Measurements from ENCODE around the gene INPP5A. TPM values are rescaled to one million over a fixed set of nuclear protein-coding genes. Genes with fewer than 3 reads are reported as not detected.

Gene INPP5A
- total and polyA plus RNA-seq, 4 donors: 37.7 to 112 (median 54.9) TPM

DNA sequence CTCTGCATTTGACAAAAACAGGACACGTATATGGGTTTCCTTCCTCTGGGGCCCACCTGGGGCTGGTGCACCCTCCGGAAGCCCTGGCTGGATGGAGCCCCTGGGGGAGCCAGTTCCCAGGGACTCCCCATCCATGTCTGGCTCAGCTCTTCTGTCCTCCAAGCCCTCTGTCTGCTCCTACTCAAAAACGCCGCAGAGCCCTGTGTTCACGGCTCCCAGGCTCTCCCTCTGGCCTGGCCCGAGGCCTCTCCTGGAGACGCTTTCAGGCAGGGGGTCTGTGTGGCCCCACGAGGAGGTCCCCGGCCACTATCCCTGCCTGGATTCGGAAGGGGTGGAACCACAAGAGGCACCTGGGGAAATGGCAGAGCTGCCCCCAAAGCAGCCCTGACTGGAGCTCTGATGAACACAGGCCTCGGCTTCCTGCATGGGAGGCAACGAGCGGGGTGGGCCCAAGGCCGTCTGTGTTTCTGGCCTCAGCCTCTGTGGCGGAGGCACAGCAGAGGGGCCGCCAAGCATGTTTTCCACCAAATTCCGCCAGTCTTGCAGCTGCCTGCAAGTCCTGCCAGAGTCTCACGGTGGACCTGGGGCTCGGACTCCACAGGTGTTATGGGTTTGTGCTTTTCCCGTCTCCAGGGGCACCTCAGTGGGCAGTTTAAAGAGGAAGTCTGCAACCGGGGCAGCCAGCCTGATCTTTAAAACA, 22.6 kb upstream of the INPP5A start:
- peaks cover 0 to 3% of the 10 kb centered on the region in 2 donors for H3K4me1 ChIP-seq (ENCODE audit: control insufficient read depth in 1 of 2, insufficient read depth in 2 of 2, low read length in 2 of 2)
- WGBS, 2 donors: 64 to 69% methylated on average over 21 of the region's 21 CpGs

DNA sequence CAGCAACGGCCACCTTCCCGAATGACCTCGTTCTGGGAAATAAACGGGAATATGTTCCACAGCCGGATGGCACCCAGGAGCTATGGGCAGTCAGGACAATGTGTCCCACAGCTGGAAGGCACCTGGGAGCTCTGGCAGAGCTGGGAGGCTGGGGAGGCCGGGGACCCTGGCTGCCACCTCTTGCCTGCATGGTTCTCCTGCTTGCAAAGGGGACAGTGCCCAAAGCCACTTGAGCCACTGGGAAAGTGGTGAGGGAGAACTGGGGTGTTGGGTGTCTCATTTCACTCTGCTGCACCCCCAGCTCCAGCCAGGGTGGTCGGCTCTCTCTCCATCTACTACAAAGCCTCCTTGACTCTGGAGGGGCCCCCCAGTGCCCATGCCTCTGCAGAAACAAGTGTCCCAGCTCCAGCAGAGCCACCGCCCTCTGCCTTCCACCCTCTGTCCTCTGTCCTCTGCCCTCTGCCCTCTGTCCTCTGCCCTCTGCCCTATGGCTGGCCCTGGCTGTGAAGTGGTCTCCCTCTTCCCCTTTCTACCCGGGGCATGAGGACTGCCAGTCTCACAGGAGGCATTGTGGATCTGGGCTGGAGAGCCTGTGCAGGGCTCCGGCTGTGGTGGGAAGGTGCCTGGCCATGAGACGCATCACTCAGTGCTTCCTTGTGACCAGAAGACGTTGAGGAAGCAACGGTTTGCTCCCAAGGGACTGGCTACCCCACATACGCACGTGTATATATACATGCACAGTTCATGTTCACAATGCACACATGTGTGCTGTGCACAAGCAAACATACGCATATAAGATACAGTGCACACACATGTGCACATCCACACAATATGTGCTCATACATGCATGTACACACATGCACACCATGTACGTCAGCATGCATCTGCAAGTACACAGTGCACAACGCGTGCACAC, 21.5 kb upstream of the INPP5A start:
- H3K27me3 ChIP-seq (ENCODE audit: control insufficient read depth in 1 of 2, insufficient read depth in 2 of 2, low read length in 1 of 2): no peaks in the 10 kb centered on the region
- H3K9me3 ChIP-seq (ENCODE audit: control insufficient read depth, low read length): no peaks in the 10 kb centered on the region
- peak in 1 of 2 donors; percentile 75 for DNase-seq
- H3K36me3 ChIP-seq (ENCODE audit: control insufficient read depth in 1 of 2, insufficient read depth in 2 of 2, low read length in 1 of 2): no peaks in the 10 kb centered on the region
- 58 to 63% methylated on average over 19 of the region's 19 CpGs for WGBS, 2 donors
- no peak for ATAC-seq (ENCODE audit: low FRiP score)
- H3K4me3 ChIP-seq (ENCODE audit: low read length in 2 of 2): no peak overlapping the region
- H3K4me1 ChIP-seq (ENCODE audit: control insufficient read depth in 1 of 2, insufficient read depth in 2 of 2, low read length in 2 of 2): peaks cover 0 to 3% of the 10 kb centered on the region in 2 donors
- peak overlapping the region in 1 of 2 donors; percentile 98 for H3K27ac ChIP-seq (ENCODE audit: low read depth in 1 of 2, low read length in 2 of 2)
- intact Hi-C loops (cut with DNase I): loop anchor here in 1 of 2 donors (5.0 kb wide), 1 partner anchor 71 kb away; no protein-coding TSS in a partner anchor

More for the DNA sequence above, 22.6 kb upstream of the INPP5A start:
- intact Hi-C loops (cut with DNase I): loop anchor here in 1 of 2 donors (5.0 kb wide), 1 partner anchor 72 kb away; no protein-coding TSS in a partner anchor
- DNase-seq: peak in 1 of 2 donors; percentile 74
- H3K9me3 ChIP-seq (ENCODE audit: control insufficient read depth, low read length): no peaks in the 10 kb centered on the region
- no peak for ATAC-seq (ENCODE audit: low FRiP score)
- H3K4me3 ChIP-seq (ENCODE audit: low read length in 2 of 2): no peak overlapping the region
- no peak overlapping the region for H3K27ac ChIP-seq (ENCODE audit: low read depth in 1 of 2, low read length in 2 of 2)
- no peaks in the 10 kb centered on the region for H3K27me3 ChIP-seq (ENCODE audit: control insufficient read depth in 1 of 2, insufficient read depth in 2 of 2, low read length in 1 of 2)
- H3K36me3 ChIP-seq (ENCODE audit: control insufficient read depth in 1 of 2, insufficient read depth in 2 of 2, low read length in 1 of 2): no peaks in the 10 kb centered on the region

DNA sequence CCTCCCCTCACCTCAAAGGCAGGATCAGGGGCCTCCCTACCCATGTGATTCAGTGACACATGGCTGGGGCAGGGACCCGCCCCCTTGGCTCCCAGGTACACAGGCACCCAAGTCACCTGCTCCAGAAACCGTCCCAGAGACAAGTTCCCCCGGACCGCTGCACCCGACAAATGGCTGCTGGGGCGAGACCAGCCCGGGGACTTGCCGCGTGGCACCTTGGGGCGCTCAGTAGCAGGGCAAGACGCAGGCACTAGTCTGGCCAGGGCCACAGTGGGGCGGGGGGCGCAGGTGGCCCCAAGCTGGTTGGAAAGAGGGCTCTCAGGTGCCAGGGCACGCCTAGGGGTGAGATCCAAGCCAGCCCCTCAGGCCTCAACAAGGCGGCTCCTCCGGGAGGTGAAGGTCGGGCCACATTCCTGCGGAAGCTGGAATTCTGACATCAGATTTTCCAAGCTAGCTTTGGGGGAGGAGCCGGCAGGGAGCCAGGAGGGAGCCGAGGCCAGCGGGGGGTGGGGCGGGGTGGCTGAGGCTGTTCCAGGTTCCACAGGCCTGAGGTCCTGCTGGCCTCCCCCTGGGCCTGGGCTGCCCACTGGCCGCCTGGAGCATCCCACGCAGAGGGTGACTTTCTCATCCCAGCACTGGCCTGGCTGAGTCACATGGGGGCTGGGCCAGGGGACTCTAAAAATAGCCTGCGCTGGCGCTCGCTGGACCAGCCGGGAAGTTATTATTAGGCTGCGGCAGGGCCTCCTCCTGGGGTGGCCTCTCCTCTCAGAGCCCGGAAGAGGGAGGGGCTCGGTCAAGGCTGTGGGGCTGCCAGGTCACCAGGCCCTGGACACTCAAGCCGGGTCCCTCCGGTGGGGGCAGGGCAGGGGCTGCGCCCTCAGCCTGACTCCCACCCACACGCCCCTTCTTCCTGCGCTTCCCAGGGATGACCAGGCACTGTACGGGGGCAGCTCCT, 20.5 kb upstream of the INPP5A start:
- H3K27me3 ChIP-seq (ENCODE audit: control insufficient read depth in 1 of 2, insufficient read depth in 2 of 2, low read length in 1 of 2): no peaks in the 10 kb centered on the region
- 6 to 7% methylated on average over 33 to 37 of the region's 37 CpGs for WGBS, 2 donors
- no peak overlapping the region for H3K4me3 ChIP-seq (ENCODE audit: low read length in 2 of 2)
- H3K27ac ChIP-seq (ENCODE audit: low read depth in 1 of 2, low read length in 2 of 2): peak overlapping the region; percentile 48 to 98
- peaks cover 0 to 3% of the 10 kb centered on the region in 2 donors for H3K4me1 ChIP-seq (ENCODE audit: control insufficient read depth in 1 of 2, insufficient read depth in 2 of 2, low read length in 2 of 2)
- H3K36me3 ChIP-seq (ENCODE audit: control insufficient read depth in 1 of 2, insufficient read depth in 2 of 2, low read length in 1 of 2): no peaks in the 10 kb centered on the region
- DNase-seq: peak; percentile 96 to 97
- H3K9me3 ChIP-seq (ENCODE audit: control insufficient read depth, low read length): no peaks in the 10 kb centered on the region
- intact Hi-C loops (cut with DNase I): loop anchor here (1.0 to 5.0 kb wide), 3 partner anchors 20 to 114 kb away; partner anchors contain the start of gene INPP5A (in 2 of the 2)
- peak; percentile 95 for ATAC-seq (ENCODE audit: low FRiP score)

DNA sequence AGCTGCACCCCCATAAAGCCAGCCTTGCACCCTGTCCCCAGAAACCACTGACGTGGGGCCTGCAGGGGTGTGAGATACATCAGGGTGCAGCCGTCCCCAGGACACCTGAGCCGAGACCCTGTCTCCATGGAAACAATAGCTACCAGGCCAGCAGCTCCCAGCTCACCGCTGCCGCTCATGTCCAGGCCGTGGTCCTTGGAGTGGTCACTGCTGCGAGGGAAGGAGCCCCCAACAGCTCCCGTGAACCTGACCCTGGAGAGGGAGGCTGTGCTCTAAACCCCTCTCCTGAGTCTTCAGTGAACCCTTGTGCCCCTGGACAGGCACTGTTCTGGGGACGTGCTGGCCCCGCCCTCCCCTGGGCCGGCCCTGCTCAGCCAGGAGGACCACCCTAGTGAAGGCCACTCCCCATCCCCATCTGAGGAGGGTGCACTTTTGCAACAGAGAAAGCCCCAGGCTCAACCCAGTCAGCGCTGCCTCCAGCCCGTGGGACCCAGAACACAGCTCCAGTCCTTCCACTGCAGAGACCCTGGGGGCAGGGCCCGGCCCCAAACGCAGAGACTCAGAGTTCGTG, 19.6 kb upstream of the INPP5A start:
- DNase-seq (peak in 1 of 2 donors; percentile 75), ATAC-seq (ENCODE audit: low FRiP score) (no peak)
- peak overlapping the region; percentile 10 to 46 for H3K27ac ChIP-seq (ENCODE audit: low read depth in 1 of 2, low read length in 2 of 2)
- 60 to 63% methylated on average over 16 of the region's 16 CpGs for WGBS, 2 donors
- H3K9me3 ChIP-seq (ENCODE audit: control insufficient read depth, low read length): no peaks in the 10 kb centered on the region
- H3K27me3 ChIP-seq (ENCODE audit: control insufficient read depth in 1 of 2, insufficient read depth in 2 of 2, low read length in 1 of 2): no peaks in the 10 kb centered on the region
- intact Hi-C loops (cut with DNase I): loop anchor here (1.0 to 5.0 kb wide), 3 partner anchors 19 to 113 kb away; partner anchors contain the start of gene INPP5A (in 2 of the 2)
- H3K4me3 ChIP-seq (ENCODE audit: low read length in 2 of 2): no peak overlapping the region
- no peaks in the 10 kb centered on the region for H3K36me3 ChIP-seq (ENCODE audit: control insufficient read depth in 1 of 2, insufficient read depth in 2 of 2, low read length in 1 of 2)
- H3K4me1 ChIP-seq (ENCODE audit: control insufficient read depth in 1 of 2, insufficient read depth in 2 of 2, low read length in 2 of 2): peaks cover 0 to 3% of the 10 kb centered on the region in 2 donors

DNA sequence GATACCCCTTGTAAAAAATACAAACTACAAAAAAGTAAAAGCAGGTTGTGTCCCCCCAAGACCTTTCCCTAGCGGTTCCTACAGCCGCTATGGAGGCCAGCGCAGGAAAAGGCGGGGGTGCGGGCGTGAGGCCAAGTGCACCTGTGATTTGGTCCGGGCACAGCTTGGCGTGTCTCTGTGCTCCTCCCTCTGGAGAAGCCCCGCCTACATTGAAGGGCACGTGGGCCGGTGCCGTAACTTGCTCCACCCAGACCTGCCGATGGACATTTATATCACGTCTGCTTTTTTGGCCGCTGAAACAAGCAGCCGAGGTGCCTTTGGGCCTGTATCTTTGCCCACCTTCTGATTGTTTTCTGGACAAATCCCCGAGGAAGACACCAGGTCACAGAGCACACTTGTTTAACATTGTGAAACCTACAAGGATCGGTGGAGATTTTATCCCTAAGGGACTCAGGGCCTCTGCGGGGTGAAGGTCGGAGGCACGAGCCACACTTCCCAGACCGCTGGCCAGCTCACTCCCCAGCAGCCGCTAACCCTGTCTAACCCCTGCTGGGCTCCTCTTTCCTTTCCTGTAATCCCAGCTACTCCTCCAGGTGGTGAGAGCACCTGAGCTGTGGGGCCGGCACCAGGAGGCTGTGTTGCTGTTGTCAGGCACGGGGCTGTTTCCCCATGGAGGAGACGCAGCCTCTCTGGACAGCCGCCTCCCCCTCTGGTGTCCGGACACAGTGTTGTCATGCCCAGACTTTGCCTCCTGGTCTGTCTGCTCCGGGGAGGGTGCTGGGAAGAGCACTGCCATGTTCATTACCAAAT, 18.8 kb upstream of the INPP5A start:
- Histone ChIP-seq H3K36me3 (ENCODE audit: control insufficient read depth in 1 of 2, insufficient read depth in 2 of 2, low read length in 1 of 2) (no peaks in the 10 kb centered on the region), H3K27me3 (ENCODE audit: control insufficient read depth in 1 of 2, insufficient read depth in 2 of 2, low read length in 1 of 2) (no peaks in the 10 kb centered on the region), H3K4me3 (ENCODE audit: low read length in 2 of 2) (no peak overlapping the region), H3K27ac (ENCODE audit: low read depth in 1 of 2, low read length in 2 of 2) (no peak overlapping the region), H3K9me3 (ENCODE audit: control insufficient read depth, low read length) (no peaks in the 10 kb centered on the region), H3K4me1 (ENCODE audit: control insufficient read depth in 1 of 2, insufficient read depth in 2 of 2, low read length in 2 of 2) (peaks cover 0 to 3% of the 10 kb centered on the region in 2 donors)
- WGBS, 2 donors: 87 to 89% methylated on average over 29 of the region's 29 CpGs
- DNase-seq: peak in 1 of 2 donors; percentile 74
- intact Hi-C loops (cut with DNase I): loop anchor here in 1 of 2 donors (5.0 kb wide), 1 partner anchor 69 kb away; no protein-coding TSS in a partner anchor
- no peak for ATAC-seq (ENCODE audit: low FRiP score)

DNA sequence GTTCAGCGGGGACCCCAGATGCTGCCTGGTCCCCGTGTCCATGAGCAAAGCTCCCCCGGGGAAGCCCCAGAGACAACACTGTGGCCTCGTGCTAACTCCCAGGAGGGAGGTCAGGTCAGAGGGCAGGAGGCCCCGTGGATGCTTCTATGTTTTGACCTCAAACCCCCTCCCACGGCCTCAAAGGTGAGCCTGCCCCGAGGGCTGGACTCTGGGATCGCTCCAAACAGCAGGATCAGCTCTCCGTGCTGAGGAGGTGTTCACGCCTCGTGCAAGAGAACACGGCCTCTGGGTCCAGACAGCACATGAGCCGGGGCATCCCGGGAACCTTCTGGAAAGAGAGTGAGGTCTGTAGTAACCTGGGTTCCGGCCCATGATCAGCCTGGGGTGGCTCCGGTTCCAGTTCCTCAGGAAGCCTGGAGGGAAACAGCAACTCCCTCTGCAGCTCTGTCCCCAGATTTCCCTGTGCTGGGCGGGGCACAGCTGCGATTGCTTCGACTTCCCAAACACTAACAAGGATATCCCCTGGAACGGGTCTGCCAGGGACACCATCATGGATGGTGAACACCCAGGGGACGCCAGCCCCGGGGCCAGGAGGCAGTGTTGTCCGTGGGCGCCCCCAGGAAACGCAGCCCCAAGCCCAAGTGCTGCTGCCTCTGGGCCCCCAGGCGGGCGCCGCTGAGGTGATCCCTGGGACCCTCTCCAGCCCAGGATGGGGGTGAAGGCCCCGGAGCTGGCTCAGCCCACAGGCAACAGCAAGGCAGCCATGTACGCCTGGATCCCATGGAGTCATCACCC, 18.0 kb upstream of the INPP5A start:
- Histone ChIP-seq H3K36me3 (ENCODE audit: control insufficient read depth in 1 of 2, insufficient read depth in 2 of 2, low read length in 1 of 2) (no peaks in the 10 kb centered on the region), H3K9me3 (ENCODE audit: control insufficient read depth, low read length) (no peaks in the 10 kb centered on the region), H3K4me3 (ENCODE audit: low read length in 2 of 2) (no peak overlapping the region), H3K27ac (ENCODE audit: low read depth in 1 of 2, low read length in 2 of 2) (peak overlapping the region; percentile 80 to 85), H3K27me3 (ENCODE audit: control insufficient read depth in 1 of 2, insufficient read depth in 2 of 2, low read length in 1 of 2) (no peaks in the 10 kb centered on the region), H3K4me1 (ENCODE audit: control insufficient read depth in 1 of 2, insufficient read depth in 2 of 2, low read length in 2 of 2) (peaks cover 0 to 3% of the 10 kb centered on the region in 2 donors)
- no peak for ATAC-seq (ENCODE audit: low FRiP score)
- WGBS, 2 donors: 84% methylated on average over 30 of the region's 30 CpGs
- DNase-seq: peak in 1 of 2 donors; percentile 75
- intact Hi-C loops (cut with DNase I): loop anchor here in 1 of 2 donors (5.0 kb wide), 1 partner anchor 68 kb away; no protein-coding TSS in a partner anchor

Data from aorta (tissue), 5 donors.